Activated CD4-positive, alpha-beta T cell treated with anti-CD3 and anti-CD28 coated beads, Interleukin-2, amount 10 ng/mL, durations not matched to agents 7 days and 5 days (primary cell): Measurements from ENCODE around the gene MARVELD2. TPM values are rescaled to one million over a fixed set of nuclear protein-coding genes. Genes with fewer than 3 reads are reported as not detected.
"Not testable (repeated sequence)": the region's sequence is repeated elsewhere in the genome, so short reads cannot be mapped to it uniquely, and the experiment has no call there.

Source experiments
- CTCF ChIA-PET: fragments of 350-600 bp; sonication (Branson Sonifier 250); formaldehyde crosslinking; loops from one replicate; lab custom pipeline; 2021; ENCODE audit warnings: antibody characterized with exemption; lab: Charles Lee
- POLR2A ChIA-PET: fragments of 350-600 bp; sonication (Branson Sonifier 250); formaldehyde crosslinking; loops from one replicate; lab custom pipeline; 2021; ENCODE audit warnings: antibody characterized with exemption; lab: Charles Lee
- DNase-seq: peaks from one replicate; pipeline ENCODE4 v3.0.0-alpha.2; 2020
- H3K27ac Mint-ChIP-seq: one replicate; pipeline ENCODE4 v1.8.0; 2021; ENCODE audit warnings: mild to moderate bottlenecking, moderate library complexity, mixed read lengths
- H3K27me3 Mint-ChIP-seq: one replicate; pipeline ENCODE4 v1.8.0; 2021; ENCODE audit warnings: mixed read lengths
- H3K36me3 Mint-ChIP-seq: one replicate; pipeline ENCODE4 v1.8.0; 2021; ENCODE audit warnings: low read depth, mixed read lengths
- H3K4me1 Mint-ChIP-seq: one replicate; pipeline ENCODE4 v1.8.0; 2021; ENCODE audit warnings: mixed read lengths
- H3K4me3 Mint-ChIP-seq: one replicate; pipeline ENCODE4 v1.8.0; 2021; ENCODE audit warnings: mild to moderate bottlenecking, moderate library complexity, mixed read lengths
- H3K9me3 Mint-ChIP-seq: one replicate; pipeline ENCODE4 v1.8.0; 2021; ENCODE audit warnings: mixed read lengths
- total RNA-seq, 2 experiments: library from RNA; stranded (reverse); gene quantifications; one replicate each; pipeline ENCODE4 v1.2.3, GENCODE V29; 2021

The MARVELD2 gene, protein sequence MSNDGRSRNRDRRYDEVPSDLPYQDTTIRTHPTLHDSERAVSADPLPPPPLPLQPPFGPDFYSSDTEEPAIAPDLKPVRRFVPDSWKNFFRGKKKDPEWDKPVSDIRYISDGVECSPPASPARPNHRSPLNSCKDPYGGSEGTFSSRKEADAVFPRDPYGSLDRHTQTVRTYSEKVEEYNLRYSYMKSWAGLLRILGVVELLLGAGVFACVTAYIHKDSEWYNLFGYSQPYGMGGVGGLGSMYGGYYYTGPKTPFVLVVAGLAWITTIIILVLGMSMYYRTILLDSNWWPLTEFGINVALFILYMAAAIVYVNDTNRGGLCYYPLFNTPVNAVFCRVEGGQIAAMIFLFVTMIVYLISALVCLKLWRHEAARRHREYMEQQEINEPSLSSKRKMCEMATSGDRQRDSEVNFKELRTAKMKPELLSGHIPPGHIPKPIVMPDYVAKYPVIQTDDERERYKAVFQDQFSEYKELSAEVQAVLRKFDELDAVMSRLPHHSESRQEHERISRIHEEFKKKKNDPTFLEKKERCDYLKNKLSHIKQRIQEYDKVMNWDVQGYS
- total RNA-seq = under 1 TPM; 0.07 to 0.17 TPM

DNA sequence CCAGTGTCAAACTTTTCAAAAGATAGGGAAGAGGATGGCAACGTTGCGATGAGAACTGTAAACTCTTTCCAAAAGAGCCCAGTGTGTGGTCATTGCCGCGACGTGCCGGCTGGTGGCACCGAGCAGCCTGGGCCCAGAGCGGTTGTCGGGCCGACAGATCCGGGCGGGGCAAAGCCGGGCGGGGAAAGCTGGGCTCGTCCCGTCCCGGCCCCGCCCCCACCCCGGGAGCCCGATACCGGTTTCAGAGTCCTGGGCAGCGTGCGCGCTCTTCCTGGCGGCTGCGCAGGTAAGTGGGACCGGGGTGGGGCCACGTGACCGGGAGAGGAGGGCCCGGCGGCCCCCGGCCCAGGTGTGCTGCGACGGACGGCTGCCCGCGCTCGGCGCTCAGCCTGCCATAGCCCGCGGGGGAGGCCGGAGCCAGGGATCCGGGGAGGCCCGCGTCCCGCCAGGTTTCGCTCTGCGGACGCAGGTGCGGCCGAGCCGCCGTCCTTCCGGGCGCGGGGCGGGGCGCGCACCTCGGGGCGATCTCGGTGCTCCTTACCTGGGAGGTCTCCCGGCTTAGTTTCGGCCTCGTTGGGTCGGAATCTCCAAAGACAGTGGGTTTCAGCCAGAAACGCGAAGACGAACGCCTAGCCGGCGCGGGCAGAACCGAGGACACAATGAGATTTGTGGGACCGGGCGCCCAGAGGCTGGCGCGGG lies at the start of gene MARVELD2:
TSS of gene MARVELD2 (plus strand) at position 232 of the 699 bp plus-strand sequence. CDS start 4,270 bp downstream, outside the sequence.
- peaks cover 10% of the 10 kb centered on the region for H3K4me1 Mint-ChIP-seq
- DNase-seq = peak; percentile 19
- CTCF ChIA-PET = interaction anchor here (1.1 kb wide), 1 partner anchor 8 kb away, joined by 3 read pairs; no protein-coding TSS in a partner anchor
- H3K4me3 Mint-ChIP-seq = peak within 1 kb of the TSS; percentile 62
- peaks cover 2% of the 10 kb centered on the region for H3K27me3 Mint-ChIP-seq
- H3K9me3 Mint-ChIP-seq = no peaks in the 10 kb centered on the region
- no peak within 1 kb of the TSS for H3K27ac Mint-ChIP-seq
- POLR2A ChIA-PET = no interaction called here
- H3K36me3 Mint-ChIP-seq = peaks cover 11% of the 10 kb centered on the region

DNA sequence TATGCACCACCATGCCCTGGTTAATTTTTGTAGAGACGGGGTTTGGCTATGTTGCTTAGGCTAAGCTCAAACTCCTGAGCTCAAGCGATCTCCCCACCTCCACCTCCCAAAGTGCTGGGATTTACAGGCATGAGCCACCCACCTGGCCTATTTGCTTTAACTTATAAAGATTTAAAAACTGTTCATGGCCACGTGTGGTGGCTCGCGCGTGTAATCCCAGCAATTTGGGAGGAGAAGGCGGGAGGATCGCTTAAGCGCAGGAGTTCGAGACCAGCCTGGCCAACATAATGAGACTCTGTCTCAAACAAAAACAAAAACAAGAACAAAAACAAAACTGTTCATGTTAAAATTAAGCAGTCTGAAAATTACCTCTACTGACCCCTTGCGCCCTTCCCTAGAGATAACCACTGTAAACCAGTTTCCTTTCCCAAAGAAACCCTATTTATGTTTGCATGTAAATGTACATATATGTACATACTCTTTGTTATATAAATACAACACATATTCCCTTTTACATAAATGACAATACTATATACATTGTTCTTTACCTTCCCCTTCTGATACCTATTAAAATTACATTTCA lies 47.1 kb upstream of the MARVELD2 start:
- H3K27ac Mint-ChIP-seq = peak overlapping the region; percentile 97
- POLR2A ChIA-PET = no interaction called here
- peak overlapping the region; percentile 95 for H3K4me3 Mint-ChIP-seq
- CTCF ChIA-PET = interaction anchor here (0.6 to 1.0 kb wide), 3 partner anchors 12 to 274 kb away, joined by 3 to 7 read pairs (median 4); partner anchors contain the start of gene SLC30A5
- DNase-seq = no peak
- no peaks in the 10 kb centered on the region for H3K9me3 Mint-ChIP-seq
- no peaks in the 10 kb centered on the region for H3K27me3 Mint-ChIP-seq
- H3K4me1 Mint-ChIP-seq = peaks cover 44% of the 10 kb centered on the region
- H3K36me3 Mint-ChIP-seq = peaks cover 24% of the 10 kb centered on the region

DNA sequence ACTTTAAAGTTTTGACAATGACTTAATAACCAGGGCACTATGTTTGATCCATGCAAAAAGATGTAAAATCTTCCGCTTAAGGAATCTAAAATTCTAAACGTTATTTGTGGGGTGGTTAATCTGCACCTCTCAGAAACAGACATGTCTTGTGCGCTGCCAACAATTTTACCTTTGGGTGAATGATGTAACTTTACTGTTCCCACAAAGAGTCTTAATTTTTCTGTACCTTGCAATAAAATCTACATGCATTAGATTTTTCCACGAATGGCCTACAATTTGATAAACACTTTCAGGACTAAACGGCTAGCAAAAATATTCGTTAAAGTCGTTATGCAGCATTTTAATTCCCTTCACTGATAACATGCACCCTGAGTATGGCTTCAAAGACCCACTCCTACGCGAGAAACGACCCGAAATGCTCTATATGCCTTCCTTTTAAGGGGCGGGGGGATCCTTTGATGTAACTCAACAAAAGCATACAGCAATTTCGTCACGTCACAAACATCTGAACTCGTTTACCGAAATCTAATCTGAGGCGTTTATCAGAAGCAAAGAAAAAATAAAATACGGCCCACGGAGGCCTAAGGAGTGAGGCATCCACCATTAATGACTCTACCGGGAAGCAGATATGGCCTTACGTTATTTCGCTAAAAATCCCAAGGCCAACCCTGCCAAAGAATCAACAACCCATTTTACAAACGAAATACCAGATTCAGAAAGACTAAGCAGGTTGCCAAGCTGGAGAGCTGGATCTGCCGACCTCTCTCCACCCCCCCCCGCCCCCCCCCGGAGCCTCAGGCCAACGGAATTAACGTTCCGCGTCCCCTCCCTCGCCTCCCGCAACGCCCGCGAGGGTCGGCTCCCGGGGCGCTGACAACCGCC lies 46.2 kb upstream of the MARVELD2 start:
- ChIA-PET POLR2A (no interaction called here), CTCF (no interaction called here)

DNA sequence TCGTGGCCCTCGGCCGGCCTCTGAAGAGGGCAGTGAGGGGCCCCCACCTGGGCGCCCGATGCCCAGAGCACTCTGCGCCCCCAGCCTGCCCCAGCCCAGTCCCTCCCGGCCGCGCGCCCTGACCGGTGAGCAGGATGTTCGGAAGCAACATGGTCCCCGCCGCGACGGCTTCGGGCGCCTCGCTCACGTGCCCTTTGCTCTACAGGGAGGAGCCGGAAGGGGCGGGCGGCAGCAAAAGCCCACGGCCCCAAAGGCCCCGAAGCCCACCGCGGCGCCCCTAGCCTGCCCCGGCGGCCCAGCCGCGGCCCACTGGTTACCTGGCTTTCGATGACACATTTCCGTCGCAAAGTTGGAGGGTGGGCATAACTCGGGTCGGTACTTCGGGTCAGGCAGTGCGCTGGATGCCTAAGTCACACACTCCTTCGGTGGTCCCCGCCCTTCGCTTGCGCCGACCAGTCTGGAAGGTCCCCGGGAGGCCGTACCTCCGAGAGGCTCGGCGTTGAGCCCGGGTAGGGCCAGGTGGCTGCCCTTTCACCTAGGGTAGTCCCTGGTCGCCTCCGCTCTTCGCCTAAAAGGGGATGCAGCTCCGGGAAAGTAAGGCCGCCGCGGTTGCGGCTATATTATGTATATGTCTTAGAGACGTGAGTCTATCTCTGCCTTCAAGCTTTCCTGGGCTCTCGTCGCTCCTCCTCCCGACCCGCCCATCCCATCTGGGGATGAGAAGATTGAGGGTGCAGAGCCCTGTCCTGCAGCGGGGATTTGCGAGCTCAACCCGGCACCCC lies 45.4 kb upstream of the MARVELD2 start, which contains the start of the genes AK6, RAD17 and TAF9:
TSS of gene AK6 (minus strand) at position 181 of the 782 bp plus-strand sequence. CDS start at position 151, 30 bp downstream.
TSS of gene RAD17 (plus strand) at position 479 of the 782 bp plus-strand sequence. CDS start 2,391 bp downstream, outside the sequence.
TSS of gene TAF9 (minus strand) at position 181 of the 782 bp plus-strand sequence. CDS start 3,783 bp downstream, outside the sequence.
- Mint-ChIP-seq H3K4me3 (peak within 1 kb of the TSS; percentile 95), H3K27me3 (no peaks in the 10 kb centered on the region), H3K36me3 (peaks cover 22% of the 10 kb centered on the region), H3K4me1 (peaks cover 46% of the 10 kb centered on the region), H3K27ac (peak within 1 kb of the TSS; percentile 99), H3K9me3 (no peaks in the 10 kb centered on the region)
- ChIA-PET CTCF (interaction anchor here (0.8 to 1.4 kb wide), 2 partner anchors 10 to 276 kb away, joined by 4 read pairs; partner anchors contain the start of gene SLC30A5), POLR2A (no interaction called here)
- peak; percentile 92 for DNase-seq

More for the DNA sequence above, 46.2 kb upstream of the MARVELD2 start:
- peak; percentile 32 for DNase-seq
- Mint-ChIP-seq H3K36me3 (peaks cover 20% of the 10 kb centered on the region), H3K9me3 (no peaks in the 10 kb centered on the region), H3K4me1 (peaks cover 46% of the 10 kb centered on the region), H3K4me3 (peak overlapping the region; percentile 95), H3K27ac (peak overlapping the region; percentile 97), H3K27me3 (no peaks in the 10 kb centered on the region)

DNA sequence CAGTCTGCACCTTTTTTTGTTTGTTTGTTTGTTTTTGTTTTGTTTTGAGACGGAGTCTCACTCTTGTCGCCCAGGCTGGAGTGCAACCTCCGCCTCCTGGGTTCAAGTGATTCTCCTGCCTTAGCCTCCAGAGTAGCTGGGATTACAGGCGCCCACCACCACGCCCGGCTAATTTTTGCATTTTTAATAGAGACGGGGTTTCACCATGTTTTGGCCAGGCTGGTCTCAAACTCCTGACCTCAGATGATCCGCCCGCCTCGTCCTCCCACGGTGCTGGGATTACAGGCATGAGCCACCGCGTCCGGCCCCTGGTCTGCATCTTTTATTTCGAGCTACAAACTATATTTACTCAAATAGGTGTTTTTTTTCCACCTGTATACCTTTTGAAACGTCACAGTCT lies 44.6 kb upstream of the MARVELD2 start:
- DNase-seq, POLR2A ChIA-PET, H3K27me3 Mint-ChIP-seq, H3K9me3 Mint-ChIP-seq: not testable (repeated sequence)
- peaks cover 17% of the 10 kb centered on the region for H3K36me3 Mint-ChIP-seq
- H3K27ac Mint-ChIP-seq = peak overlapping the region; percentile 99
- H3K4me3 Mint-ChIP-seq = peak overlapping the region; percentile 95
- CTCF ChIA-PET = interaction anchor here (0.6 to 1.4 kb wide), 3 partner anchors 9 to 277 kb away, joined by 3 to 4 read pairs (median 4); partner anchors contain the start of gene SLC30A5
- H3K4me1 Mint-ChIP-seq = peaks cover 40% of the 10 kb centered on the region

DNA sequence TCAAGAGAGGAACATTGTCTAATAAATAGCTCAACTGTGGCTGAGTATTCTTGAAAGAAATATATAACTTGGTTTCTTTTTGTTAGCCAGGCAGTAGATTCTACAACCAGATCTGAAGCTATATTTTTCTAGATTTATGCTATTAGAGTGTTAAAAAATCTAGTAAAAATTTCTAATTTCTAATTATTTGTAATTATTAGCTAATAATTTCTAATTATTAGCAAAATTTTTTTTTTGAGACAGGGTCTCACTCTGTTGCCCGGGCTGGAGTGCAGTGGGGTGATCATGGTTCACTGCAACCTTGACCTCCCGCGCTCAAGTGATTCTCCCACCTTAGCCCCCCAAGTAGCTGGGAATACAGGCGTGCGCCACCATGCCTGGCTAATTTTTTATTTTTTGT lies 42.5 kb upstream of the MARVELD2 start:
- H3K9me3 Mint-ChIP-seq = no peaks in the 10 kb centered on the region
- CTCF ChIA-PET = interaction anchor here (1.1 to 1.7 kb wide), 2 partner anchors 15 to 329 kb away, joined by 3 to 5 read pairs; no protein-coding TSS in a partner anchor
- DNase-seq = no peak
- H3K4me1 Mint-ChIP-seq = peaks cover 30% of the 10 kb centered on the region
- POLR2A ChIA-PET = no interaction called here
- H3K27me3 Mint-ChIP-seq = no peaks in the 10 kb centered on the region
- H3K27ac Mint-ChIP-seq = peak overlapping the region; percentile 61
- no peak overlapping the region for H3K4me3 Mint-ChIP-seq
- H3K36me3 Mint-ChIP-seq = peaks cover 14% of the 10 kb centered on the region

DNA sequence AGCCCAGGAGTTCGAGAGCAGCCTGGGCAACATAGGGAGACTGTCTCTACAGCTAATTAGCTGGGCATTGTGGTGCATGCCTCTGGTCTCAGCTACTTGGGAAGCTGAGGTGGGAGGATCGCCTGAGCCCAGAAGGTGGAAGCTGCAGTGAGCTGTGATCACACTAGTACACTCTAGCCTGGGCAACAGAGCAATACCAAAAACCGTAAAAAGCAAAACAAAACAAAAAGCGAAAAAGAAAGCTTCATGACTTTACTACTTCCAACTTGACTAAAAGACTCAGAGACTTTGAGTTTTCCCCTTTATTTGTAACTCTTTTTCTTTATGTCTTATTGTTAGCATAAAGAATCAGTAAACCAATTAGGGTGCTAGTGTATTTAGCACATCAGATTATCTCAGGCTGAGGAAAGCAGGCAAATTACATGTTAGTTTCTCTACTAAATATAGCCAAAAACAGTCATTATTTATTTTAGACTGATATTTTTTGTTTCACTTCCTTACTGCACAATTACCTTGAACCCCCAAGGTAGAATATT lies 39.9 kb upstream of the MARVELD2 start:
- Mint-ChIP-seq H3K4me3 (no peak overlapping the region), H3K4me1 (peaks cover 18% of the 10 kb centered on the region), H3K9me3 (no peaks in the 10 kb centered on the region), H3K27ac (no peak overlapping the region), H3K36me3 (peaks cover 10% of the 10 kb centered on the region), H3K27me3 (no peaks in the 10 kb centered on the region)
- ChIA-PET POLR2A (no interaction called here), CTCF (no interaction called here)
- DNase-seq = no peak

DNA sequence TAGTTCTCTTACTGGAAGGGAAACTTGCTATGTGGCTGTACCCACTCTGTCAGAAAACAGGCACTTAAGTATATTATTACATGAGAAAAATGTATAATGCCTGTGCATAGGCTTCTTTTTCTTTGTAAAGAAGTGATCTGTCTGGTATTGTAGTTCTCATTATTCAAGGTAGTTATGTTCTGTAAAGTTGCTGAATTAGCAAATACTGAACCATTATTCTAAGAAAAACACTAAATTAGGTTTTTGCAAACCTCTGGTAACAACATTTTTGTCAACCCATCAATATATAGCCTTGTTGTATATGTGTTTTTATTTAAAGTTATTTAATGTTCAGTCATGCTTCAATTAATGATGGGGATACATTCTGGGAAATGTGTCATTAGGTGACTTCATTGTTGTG lies 36.5 kb upstream of the MARVELD2 start:
- no peak for DNase-seq
- Mint-ChIP-seq H3K4me1 (no peaks in the 10 kb centered on the region), H3K36me3 (peaks cover 14% of the 10 kb centered on the region), H3K9me3 (no peaks in the 10 kb centered on the region), H3K27me3 (no peaks in the 10 kb centered on the region), H3K4me3 (no peak overlapping the region), H3K27ac (no peak overlapping the region)
- CTCF ChIA-PET = interaction anchor here (0.6 kb wide), 1 partner anchor 153 kb away, joined by 4 read pairs; no protein-coding TSS in a partner anchor
- POLR2A ChIA-PET = no interaction called here

DNA sequence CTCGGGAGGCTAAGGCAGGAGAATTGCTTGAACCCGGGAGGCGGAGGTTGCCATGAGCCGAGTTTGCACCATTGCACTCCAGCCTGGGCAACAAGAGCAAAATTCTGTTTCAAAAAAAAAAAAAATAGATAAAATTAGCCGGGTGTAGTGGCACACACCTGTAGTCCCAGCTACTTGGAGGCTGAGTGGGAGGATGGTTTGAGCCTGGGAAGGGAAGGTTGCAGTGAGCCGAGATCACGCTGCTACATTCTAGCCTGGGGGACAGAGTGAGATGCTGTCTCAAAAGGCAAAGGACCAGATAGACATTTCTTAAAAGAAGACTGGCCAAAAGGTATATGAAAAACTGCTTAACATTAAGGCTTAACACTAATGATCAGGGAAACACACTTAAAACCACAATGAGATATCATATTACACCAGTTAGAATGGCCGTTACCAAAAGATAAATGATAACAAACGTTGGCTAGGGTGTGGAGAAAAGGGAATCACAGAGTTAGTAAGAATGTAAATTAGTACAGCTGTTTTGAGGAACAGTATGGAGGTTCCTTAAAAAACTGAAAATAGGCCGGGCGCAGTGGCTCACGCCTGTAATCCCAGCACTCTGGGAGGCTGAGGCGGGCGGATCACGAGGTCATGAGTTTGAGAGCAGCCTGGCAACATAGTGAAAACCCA lies 10.1 kb upstream of the MARVELD2 start:
- no peak for DNase-seq
- no peaks in the 10 kb centered on the region for H3K27me3 Mint-ChIP-seq
- POLR2A ChIA-PET = no interaction called here
- no peak overlapping the region for H3K4me3 Mint-ChIP-seq
- H3K4me1 Mint-ChIP-seq = no peaks in the 10 kb centered on the region
- CTCF ChIA-PET = no interaction called here
- H3K9me3 Mint-ChIP-seq = peaks cover 2% of the 10 kb centered on the region
- H3K27ac Mint-ChIP-seq = no peak overlapping the region
- peaks cover 35% of the 10 kb centered on the region for H3K36me3 Mint-ChIP-seq

DNA sequence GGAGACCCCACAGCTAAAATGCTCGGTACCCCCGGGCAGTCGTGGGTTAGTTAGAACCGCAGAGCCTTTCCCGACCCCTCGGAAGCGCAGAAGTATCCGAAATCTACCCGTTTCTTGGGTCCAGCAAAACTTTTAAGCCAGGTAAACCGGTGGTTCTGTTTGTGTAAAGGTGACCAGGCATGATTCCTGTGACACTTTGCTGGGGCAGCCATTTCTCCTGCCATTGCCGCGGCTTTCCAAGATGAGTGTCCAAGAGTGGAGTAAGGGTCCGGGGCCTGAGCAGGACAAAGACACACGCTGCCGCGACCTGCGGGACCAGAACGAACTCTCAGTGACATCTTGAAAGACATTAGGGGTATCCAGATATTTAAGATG lies 655 bp downstream of the MARVELD2 start:
- H3K4me3 Mint-ChIP-seq = peak overlapping the region; percentile 62
- H3K27ac Mint-ChIP-seq = no peak overlapping the region
- ChIA-PET CTCF (interaction anchor here (1.1 kb wide), 1 partner anchor 9 kb away, joined by 3 read pairs; no protein-coding TSS in a partner anchor), POLR2A (no interaction called here)
- H3K27me3 Mint-ChIP-seq = peaks cover 2% of the 10 kb centered on the region
- no peaks in the 10 kb centered on the region for H3K9me3 Mint-ChIP-seq
- DNase-seq = no peak
- peaks cover 10% of the 10 kb centered on the region for H3K4me1 Mint-ChIP-seq
- H3K36me3 Mint-ChIP-seq = peaks cover 11% of the 10 kb centered on the region
